NCI-H2081 (cell line): ENCODE data around the gene TMED5.

Experiments used
- DNase-seq, 2 experiments: peaks; one replicate each; lab custom pipeline; 2025; lab: John Stamatoyannopoulos, UW

TMED5 gene

GRCh38 chr1:93123201-93123783 lies 56.9 kb downstream of the TMED5 start:
- no peak for DNase-seq

GRCh38 chr1:93120614-93121013 lies 59.6 kb downstream of the TMED5 start:
- no peak for DNase-seq

- DNase-seq: no peak
Measured at GRCh38 chr1:93114391-93114790, 65.8 kb downstream of the TMED5 start.

GRCh38 chr1:93113127-93113526 lies 67.1 kb downstream of the TMED5 start:
- no peak for DNase-seq

- DNase-seq: no peak
Measured at GRCh38 chr1:93111561-93111960, 68.7 kb downstream of the TMED5 start.

- no peak for DNase-seq
Measured at GRCh38 chr1:93111065-93111464, 69.1 kb downstream of the TMED5 start.

GRCh38 chr1:93109578-93109977 lies 70.6 kb downstream of the TMED5 start:
- no peak for DNase-seq

GRCh38 chr1:93108335-93108734 lies 71.9 kb downstream of the TMED5 start:
- DNase-seq: no peak

GRCh38 chr1:93107395-93107794 lies 72.8 kb downstream of the TMED5 start:
- DNase-seq: no peak

GRCh38 chr1:93106226-93106625 lies 74.0 kb downstream of the TMED5 start:
- DNase-seq: no peak

- DNase-seq: no peak
Measured at GRCh38 chr1:93102142-93102541, 78.1 kb downstream of the TMED5 start.
